Activated naive CD8-positive, alpha-beta T cell treated with anti-CD3 and anti-CD28 coated beads, Interleukin-2, amount 10 ng/mL, durations not matched to agents 7 days and 5 days (primary cell): ENCODE measurements around the gene GRM7. TPM values are rescaled to one million over a fixed set of nuclear protein-coding genes. Genes with fewer than 3 reads are reported as not detected.

ENCODE experiments used
- ATAC-seq: fragments of 150-1000 bp; cut with Tn5 transposase; one replicate; pipeline ENCODE4 v1.10.0; 2021; ENCODE audit warnings: low read depth, moderate library complexity
- POLR2A ChIA-PET: fragments of 350-600 bp; sonication (Branson Sonifier 250); formaldehyde crosslinking; loops from one replicate; lab custom pipeline; 2021; ENCODE audit warnings: antibody characterized with exemption; lab: Charles Lee
- DNase-seq: peaks from one replicate; pipeline ENCODE4 v3.0.0; 2021
- H3K27ac Mint-ChIP-seq: one replicate; pipeline ENCODE4 v1.8.0; 2022; ENCODE audit warnings: mild to moderate bottlenecking, mixed read lengths
- H3K27me3 Mint-ChIP-seq: one replicate; pipeline ENCODE4 v1.8.0; 2022; ENCODE audit warnings: mild to moderate bottlenecking, moderate library complexity, mixed read lengths
- H3K36me3 Mint-ChIP-seq: one replicate; pipeline ENCODE4 v1.8.0; 2021; ENCODE audit warnings: mild to moderate bottlenecking, mixed read lengths
- H3K4me1 Mint-ChIP-seq: one replicate; pipeline ENCODE4 v1.8.0; 2021; ENCODE audit warnings: mixed read lengths
- H3K4me3 Mint-ChIP-seq: one replicate; pipeline ENCODE4 v1.8.0; 2022; ENCODE audit warnings: mild to moderate bottlenecking, moderate library complexity, mixed read lengths
- H3K9me3 Mint-ChIP-seq: one replicate; pipeline ENCODE4 v1.8.0; 2021; ENCODE audit warnings: mixed read lengths
- total RNA-seq, 2 experiments: library from RNA; stranded (reverse); gene quantifications; one replicate each; pipeline ENCODE4 v1.2.3, GENCODE V29; 2021

The GRM7 gene
- total RNA-seq, 2 experiments from 2014 or later = not detected

- Mint-ChIP-seq H3K9me3 (peaks cover 6% of the 10 kb centered on the region), H3K4me3 (no peak overlapping the region), H3K36me3 (no peaks in the 10 kb centered on the region), H3K27ac (no peak overlapping the region), H3K4me1 (no peaks in the 10 kb centered on the region), H3K27me3 (no peaks in the 10 kb centered on the region)
- DNase-seq (no peak), ATAC-seq (no peak)
- POLR2A ChIA-PET = no interaction called here
Measured at GRCh38 chr3:7439101-7439680, 578.3 kb downstream of the GRM7 start.

- Mint-ChIP-seq H3K36me3 (no peaks in the 10 kb centered on the region), H3K27me3 (no peaks in the 10 kb centered on the region), H3K27ac (no peak overlapping the region), H3K4me1 (no peaks in the 10 kb centered on the region), H3K4me3 (no peak overlapping the region), H3K9me3 (peaks cover 2% of the 10 kb centered on the region)
- ATAC-seq (no peak), DNase-seq (no peak)
- POLR2A ChIA-PET = no interaction called here
Measured at GRCh38 chr3:7444886-7445285, 584.0 kb downstream of the GRM7 start.

GRCh38 chr3:7445331-7445730 is 584.4 kb downstream of the GRM7 start:
- POLR2A ChIA-PET = no interaction called here

DNA sequence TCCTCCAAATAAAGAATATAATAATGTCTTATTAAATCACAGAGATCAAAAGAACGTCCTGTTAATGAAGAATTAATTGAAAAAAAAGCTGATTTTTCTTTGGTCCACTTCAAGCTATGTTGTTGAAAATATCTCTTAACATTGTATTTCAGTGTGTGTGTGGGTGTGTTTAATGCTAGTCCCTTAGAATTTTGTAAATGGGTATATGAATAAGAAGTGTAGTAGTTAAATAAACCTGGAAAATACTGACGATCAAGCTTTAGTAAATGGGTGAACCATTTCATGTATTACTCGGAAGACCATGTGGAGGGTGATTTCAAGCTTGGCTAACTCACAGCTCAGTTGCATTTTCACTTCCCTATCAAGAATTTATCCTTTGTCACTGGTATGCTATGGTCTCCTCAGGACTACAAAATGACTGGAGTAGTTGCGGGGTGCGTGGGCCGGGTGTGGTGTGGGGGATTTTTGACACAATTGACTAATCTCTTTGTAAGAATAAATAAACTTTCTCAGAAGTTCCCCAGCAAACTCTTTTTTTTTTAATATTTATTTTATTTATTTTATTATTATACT is 586.4 kb downstream of the GRM7 start:
- POLR2A ChIA-PET = no interaction called here
- no peak for ATAC-seq
- H3K4me3 Mint-ChIP-seq = no peak overlapping the region
- no peak overlapping the region for H3K27ac Mint-ChIP-seq
- H3K36me3 Mint-ChIP-seq = no peaks in the 10 kb centered on the region
- peaks cover 2% of the 10 kb centered on the region for H3K9me3 Mint-ChIP-seq
- H3K27me3 Mint-ChIP-seq = no peaks in the 10 kb centered on the region
- no peaks in the 10 kb centered on the region for H3K4me1 Mint-ChIP-seq
- DNase-seq = no peak

More at GRCh38 chr3:7445331-7445730, 584.4 kb downstream of the GRM7 start:
- no peak for DNase-seq
- no peak for ATAC-seq
- no peaks in the 10 kb centered on the region for H3K27me3 Mint-ChIP-seq
- no peak overlapping the region for H3K4me3 Mint-ChIP-seq
- H3K4me1 Mint-ChIP-seq = no peaks in the 10 kb centered on the region
- H3K36me3 Mint-ChIP-seq = no peaks in the 10 kb centered on the region
- H3K27ac Mint-ChIP-seq = no peak overlapping the region
- peaks cover 2% of the 10 kb centered on the region for H3K9me3 Mint-ChIP-seq

DNA sequence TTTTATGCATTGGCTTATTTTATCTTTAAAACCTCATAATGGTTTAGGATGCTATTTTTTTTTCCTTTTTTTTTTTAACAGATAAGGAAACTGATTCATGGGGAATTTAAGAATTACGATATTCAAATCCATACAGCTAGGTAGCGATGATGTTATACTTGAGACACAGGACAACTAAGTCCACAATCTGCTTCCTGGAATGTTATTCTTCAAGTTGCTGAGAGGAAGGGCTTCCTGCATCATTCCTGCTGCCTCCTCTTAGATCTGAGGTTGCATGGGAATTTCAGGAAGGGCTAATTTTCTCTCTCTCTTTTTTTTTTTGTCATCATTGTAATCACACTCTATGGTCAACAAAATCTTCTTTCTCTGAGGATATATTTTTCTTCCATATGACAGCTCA is 595.5 kb downstream of the GRM7 start:
- no peak for ATAC-seq
- Mint-ChIP-seq H3K9me3 (no peaks in the 10 kb centered on the region), H3K27ac (no peak overlapping the region)

GRCh38 chr3:7461202-7461825 is 600.4 kb downstream of the GRM7 start:
- H3K4me1 Mint-ChIP-seq = no peaks in the 10 kb centered on the region
- no peak for DNase-seq
- H3K27ac Mint-ChIP-seq = no peak overlapping the region
- peaks cover 2% of the 10 kb centered on the region for H3K9me3 Mint-ChIP-seq
- no peak overlapping the region for H3K4me3 Mint-ChIP-seq
- H3K27me3 Mint-ChIP-seq = no peaks in the 10 kb centered on the region
- H3K36me3 Mint-ChIP-seq = no peaks in the 10 kb centered on the region
- POLR2A ChIA-PET = no interaction called here
- no peak for ATAC-seq

More for the DNA sequence above, 595.5 kb downstream of the GRM7 start:
- H3K4me3 Mint-ChIP-seq = no peak overlapping the region
- H3K4me1 Mint-ChIP-seq = no peaks in the 10 kb centered on the region
- POLR2A ChIA-PET = no interaction called here
- no peak for DNase-seq
- H3K36me3 Mint-ChIP-seq = no peaks in the 10 kb centered on the region
- H3K27me3 Mint-ChIP-seq = no peaks in the 10 kb centered on the region

- H3K36me3 Mint-ChIP-seq = no peaks in the 10 kb centered on the region
- ATAC-seq (no peak), DNase-seq (no peak)
- POLR2A ChIA-PET = no interaction called here
- H3K4me1 Mint-ChIP-seq = no peaks in the 10 kb centered on the region
- no peak overlapping the region for H3K4me3 Mint-ChIP-seq
- no peaks in the 10 kb centered on the region for H3K27me3 Mint-ChIP-seq
- H3K27ac Mint-ChIP-seq = no peak overlapping the region
- no peaks in the 10 kb centered on the region for H3K9me3 Mint-ChIP-seq
Measured at GRCh38 chr3:7469866-7470265, 609.0 kb downstream of the GRM7 start.

DNA sequence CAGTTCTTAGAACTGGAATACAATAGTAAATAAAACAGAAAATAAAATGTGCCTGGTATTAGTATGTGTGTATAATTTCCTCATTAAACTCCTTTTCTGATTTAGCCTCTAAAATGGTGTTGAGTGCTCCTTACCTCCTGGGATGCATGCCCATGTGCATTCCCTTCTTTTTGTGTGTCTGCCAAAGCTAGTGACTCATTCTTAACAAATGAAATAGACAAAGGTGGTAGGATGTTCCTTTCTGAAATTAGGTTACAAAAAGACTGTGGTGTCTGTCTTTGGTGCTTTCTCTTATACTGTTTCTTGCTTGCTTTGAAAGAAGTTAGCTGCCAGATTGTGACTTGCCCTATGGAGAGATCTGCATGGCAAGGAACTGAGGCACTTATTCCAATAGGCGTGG is 623.7 kb downstream of the GRM7 start:
- ATAC-seq = no peak
- Mint-ChIP-seq H3K4me3 (no peak overlapping the region), H3K27me3 (no peaks in the 10 kb centered on the region), H3K36me3 (no peaks in the 10 kb centered on the region), H3K27ac (no peak overlapping the region), H3K4me1 (no peaks in the 10 kb centered on the region), H3K9me3 (no peaks in the 10 kb centered on the region)
- POLR2A ChIA-PET = no interaction called here
- DNase-seq = no peak

- no peak overlapping the region for H3K4me3 Mint-ChIP-seq
- H3K36me3 Mint-ChIP-seq = no peaks in the 10 kb centered on the region
- H3K27me3 Mint-ChIP-seq = no peaks in the 10 kb centered on the region
- no peak for DNase-seq
- ATAC-seq = no peak
- no peak overlapping the region for H3K27ac Mint-ChIP-seq
- H3K4me1 Mint-ChIP-seq = no peaks in the 10 kb centered on the region
- POLR2A ChIA-PET = no interaction called here
- H3K9me3 Mint-ChIP-seq = no peaks in the 10 kb centered on the region
Measured at GRCh38 chr3:7487763-7488162, 626.8 kb downstream of the GRM7 start.

DNA sequence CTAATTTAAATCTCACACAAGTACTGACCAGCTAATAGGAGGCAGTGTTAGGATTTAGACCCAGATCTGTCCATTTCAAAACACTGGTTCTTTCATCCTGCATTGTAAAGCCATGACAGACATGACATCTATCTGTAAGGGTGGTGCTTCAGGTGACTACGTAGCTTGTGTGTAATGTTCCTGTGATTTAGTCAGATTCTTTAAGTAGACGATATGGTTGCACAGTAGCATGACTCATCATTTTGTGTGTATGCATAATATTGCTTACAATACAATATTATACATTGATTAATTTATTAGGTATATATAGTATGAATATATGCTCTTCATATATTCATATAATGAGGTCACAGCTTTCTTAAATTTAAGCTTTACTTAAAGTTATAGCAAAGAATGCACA is 628.5 kb downstream of the GRM7 start:
- no peaks in the 10 kb centered on the region for H3K9me3 Mint-ChIP-seq
- POLR2A ChIA-PET = no interaction called here
- H3K27ac Mint-ChIP-seq = no peak overlapping the region
- DNase-seq (no peak), ATAC-seq (no peak)
- H3K4me3 Mint-ChIP-seq = no peak overlapping the region
- H3K27me3 Mint-ChIP-seq = no peaks in the 10 kb centered on the region
- H3K36me3 Mint-ChIP-seq = no peaks in the 10 kb centered on the region
- no peaks in the 10 kb centered on the region for H3K4me1 Mint-ChIP-seq

- H3K4me1 Mint-ChIP-seq = no peaks in the 10 kb centered on the region
- POLR2A ChIA-PET = no interaction called here
- no peak overlapping the region for H3K4me3 Mint-ChIP-seq
- no peaks in the 10 kb centered on the region for H3K27me3 Mint-ChIP-seq
- no peak overlapping the region for H3K27ac Mint-ChIP-seq
- no peaks in the 10 kb centered on the region for H3K9me3 Mint-ChIP-seq
- ATAC-seq = no peak
- DNase-seq = no peak
- H3K36me3 Mint-ChIP-seq = no peaks in the 10 kb centered on the region
Measured at GRCh38 chr3:7498715-7499114, 637.8 kb downstream of the GRM7 start.

DNA sequence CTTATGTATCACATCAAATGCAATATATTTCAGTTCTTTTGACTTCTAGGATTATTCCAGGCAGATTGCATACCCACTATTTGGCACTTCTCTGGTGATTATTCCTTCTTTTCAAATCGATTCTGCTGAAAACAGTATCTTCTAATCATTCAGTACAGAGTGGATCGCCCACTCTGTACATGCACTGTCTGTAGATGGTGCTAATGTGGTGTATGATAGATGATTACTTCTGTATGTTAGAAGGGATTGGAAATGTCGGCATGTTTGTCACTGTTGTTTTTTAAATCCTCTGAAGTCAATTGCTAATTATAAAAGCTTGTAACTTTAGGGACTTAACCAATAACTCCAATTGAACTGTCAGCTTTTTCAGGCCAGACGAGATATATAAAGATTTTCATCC is 642.5 kb downstream of the GRM7 start:
- Mint-ChIP-seq H3K36me3 (no peaks in the 10 kb centered on the region), H3K27ac (no peak overlapping the region), H3K9me3 (peaks cover 3% of the 10 kb centered on the region), H3K4me1 (no peaks in the 10 kb centered on the region), H3K27me3 (no peaks in the 10 kb centered on the region), H3K4me3 (no peak overlapping the region)
- ATAC-seq (no peak), DNase-seq (no peak)
- POLR2A ChIA-PET = no interaction called here

DNA sequence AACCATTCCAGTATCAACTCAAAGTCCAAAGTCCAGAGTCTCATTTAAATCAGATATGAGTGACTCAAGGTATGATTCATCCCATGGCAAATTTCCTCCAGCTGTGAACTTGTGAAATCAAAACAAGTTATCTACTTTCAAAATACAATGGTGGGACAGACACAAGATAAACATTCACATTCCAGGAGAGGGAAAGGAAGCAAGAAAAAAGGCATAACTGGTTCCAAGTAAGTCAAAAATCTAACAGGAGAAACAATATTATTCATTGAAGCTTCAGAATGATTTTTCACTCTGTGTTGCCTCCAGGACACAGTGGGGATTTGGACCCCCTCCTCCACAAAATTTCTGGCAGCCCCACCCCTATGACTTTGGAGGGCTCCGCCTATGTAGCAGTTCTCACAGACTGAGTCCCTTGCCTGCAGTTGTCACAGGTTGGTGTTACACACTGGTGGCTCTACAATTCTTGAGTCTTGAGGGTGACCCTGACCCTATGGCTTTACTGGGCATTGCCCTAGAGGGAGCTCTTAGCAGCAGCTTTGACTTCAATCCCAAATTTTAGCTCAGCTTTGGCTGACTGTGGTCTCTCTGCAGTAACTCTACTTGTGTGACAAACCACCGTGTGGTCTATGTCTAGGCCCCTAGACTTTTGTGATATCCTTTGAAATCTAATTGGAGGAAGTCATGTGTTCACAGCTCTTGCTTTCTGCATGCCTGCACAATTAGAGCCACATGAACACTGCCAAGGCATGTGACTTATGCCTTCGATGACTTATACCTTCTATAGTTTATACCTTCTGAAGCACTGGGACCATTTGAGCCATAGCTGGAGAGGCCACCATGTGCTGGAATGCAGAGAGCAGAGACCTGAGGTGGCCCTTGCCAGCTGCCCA is 644.2 kb downstream of the GRM7 start:
- ATAC-seq = no peak
- Mint-ChIP-seq H3K4me3 (no peak overlapping the region), H3K4me1 (no peaks in the 10 kb centered on the region), H3K9me3 (peaks cover 3% of the 10 kb centered on the region), H3K27me3 (no peaks in the 10 kb centered on the region), H3K27ac (no peak overlapping the region), H3K36me3 (no peaks in the 10 kb centered on the region)
- POLR2A ChIA-PET = no interaction called here
- DNase-seq = no peak
